Keratinocyte (primary cell): Measurements from ENCODE around the gene ATP6V1C2.

Source experiments
- EZH2 ChIP-seq: IDR thresholded peaks from one replicate; pipeline ENCODE4 v1.6.1; 2012; ENCODE audit warnings: inconsistent platforms, mild to moderate bottlenecking, low read length, moderate library complexity
- TF ChIP-seq, protein P1 (sequence below), 3 experiments: IDR thresholded peaks in 1 of 3; conservative IDR thresholded peaks in 1 of 3; optimal IDR thresholded peaks in 1 of 3; 2 replicates in 2 of 3; 3 replicates in 1 of 3; pipeline versions ENCODE3 to v1.5.1; 2011; ENCODE audit warnings: low read length in 3 of 3, mild to moderate bottlenecking in 3 of 3, moderate library complexity in 2 of 3, control low read depth in 1 of 3, inconsistent platforms in 1 of 3; ENCODE audit not compliant: insufficient read depth in 2 of 3; ENCODE audit errors: extremely low read depth in 1 of 3

- TF ChIP-seq, protein P1, sequence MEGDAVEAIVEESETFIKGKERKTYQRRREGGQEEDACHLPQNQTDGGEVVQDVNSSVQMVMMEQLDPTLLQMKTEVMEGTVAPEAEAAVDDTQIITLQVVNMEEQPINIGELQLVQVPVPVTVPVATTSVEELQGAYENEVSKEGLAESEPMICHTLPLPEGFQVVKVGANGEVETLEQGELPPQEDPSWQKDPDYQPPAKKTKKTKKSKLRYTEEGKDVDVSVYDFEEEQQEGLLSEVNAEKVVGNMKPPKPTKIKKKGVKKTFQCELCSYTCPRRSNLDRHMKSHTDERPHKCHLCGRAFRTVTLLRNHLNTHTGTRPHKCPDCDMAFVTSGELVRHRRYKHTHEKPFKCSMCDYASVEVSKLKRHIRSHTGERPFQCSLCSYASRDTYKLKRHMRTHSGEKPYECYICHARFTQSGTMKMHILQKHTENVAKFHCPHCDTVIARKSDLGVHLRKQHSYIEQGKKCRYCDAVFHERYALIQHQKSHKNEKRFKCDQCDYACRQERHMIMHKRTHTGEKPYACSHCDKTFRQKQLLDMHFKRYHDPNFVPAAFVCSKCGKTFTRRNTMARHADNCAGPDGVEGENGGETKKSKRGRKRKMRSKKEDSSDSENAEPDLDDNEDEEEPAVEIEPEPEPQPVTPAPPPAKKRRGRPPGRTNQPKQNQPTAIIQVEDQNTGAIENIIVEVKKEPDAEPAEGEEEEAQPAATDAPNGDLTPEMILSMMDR (optimal IDR thresholded peaks at IDR 0.05 in 1 of 3, IDR thresholded peaks at IDR 0.05 in 1 of 3, conservative IDR thresholded peaks at IDR 0.05 in 1 of 3; ENCODE audit: extremely low read depth in 1 of 3, insufficient read depth in 2 of 3, low read length in 3 of 3), result no peak
- no peak for TF ChIP-seq EZH2
These were observed 67.4 kb downstream of the ATP6V1C2 start for GRCh38 chr2:10788855-10789254.
